Stimulated activated CD4-positive, alpha-beta T cell treated with anti-CD3 and anti-CD28 coated beads, Interleukin-4, amount 100 ng/mL, for 48 hours (primary cell): ENCODE measurements around the gene TRPM3.

Source experiments
- DNase-seq, 2 donors: peaks; one replicate each; pipeline ENCODE4 v3.0.0-alpha.2; 2020; ENCODE audit warnings: low read depth in 2 of 2

The TRPM3 gene

DNA sequence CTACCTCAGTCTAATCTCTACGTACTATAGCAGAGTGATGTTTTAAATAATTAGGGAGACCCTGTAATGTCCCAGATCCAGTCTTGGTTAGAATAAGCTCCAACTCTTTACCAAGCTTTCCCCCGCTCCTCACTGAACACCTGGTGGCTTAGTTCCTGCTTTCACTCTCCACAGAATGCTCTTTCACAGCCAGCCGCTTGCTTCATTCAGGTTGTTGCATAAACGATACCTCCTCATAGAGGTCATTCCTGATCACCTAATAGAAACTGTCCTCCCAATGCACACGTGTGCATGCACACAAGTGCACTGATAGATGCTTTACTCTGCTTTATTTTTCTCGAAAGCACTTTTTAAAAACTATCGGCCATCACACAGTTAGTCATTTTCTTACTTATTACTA is 298.1 kb downstream of the TRPM3 start:
- DNase-seq, result no peak

DNA sequence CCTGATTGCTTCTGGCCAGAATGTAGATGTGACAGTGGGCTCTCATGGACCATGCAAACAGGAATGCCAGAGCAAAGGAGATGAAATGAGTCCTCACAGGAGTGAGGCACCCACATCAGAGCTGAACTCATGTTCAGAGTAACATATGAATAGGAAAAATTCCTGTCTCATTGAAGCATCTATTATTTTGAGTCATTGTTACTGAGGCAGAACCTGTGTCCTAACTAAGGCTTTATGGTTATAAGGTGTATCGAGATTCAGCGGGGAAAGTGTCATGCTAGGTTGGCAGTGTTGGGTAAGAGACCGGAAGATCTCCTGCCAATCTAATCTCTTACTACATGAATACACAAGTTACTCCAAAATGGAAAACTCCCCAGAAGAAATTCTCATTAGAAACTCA is 304.1 kb downstream of the TRPM3 start:
- DNase-seq, result no peak

DNA sequence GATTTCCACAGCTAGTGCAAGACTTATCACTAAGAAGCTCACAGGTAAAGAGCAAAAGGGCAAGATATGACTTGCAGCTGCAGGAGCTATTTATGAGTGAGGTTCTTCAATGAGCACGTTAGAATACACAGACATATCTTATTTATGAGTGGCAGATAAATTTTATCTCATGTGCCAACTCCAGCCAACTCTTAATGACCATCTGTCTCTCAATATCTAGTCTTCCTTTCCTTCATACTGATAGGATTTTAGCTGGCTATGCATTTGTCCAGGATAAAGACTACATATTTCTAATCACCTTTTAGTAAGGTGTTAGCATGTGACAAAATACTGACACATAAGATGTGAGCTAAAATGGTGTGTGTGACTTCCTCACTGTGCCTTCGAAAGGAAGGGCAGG is 304.5 kb downstream of the TRPM3 start:
- DNase-seq, result no peak

DNA sequence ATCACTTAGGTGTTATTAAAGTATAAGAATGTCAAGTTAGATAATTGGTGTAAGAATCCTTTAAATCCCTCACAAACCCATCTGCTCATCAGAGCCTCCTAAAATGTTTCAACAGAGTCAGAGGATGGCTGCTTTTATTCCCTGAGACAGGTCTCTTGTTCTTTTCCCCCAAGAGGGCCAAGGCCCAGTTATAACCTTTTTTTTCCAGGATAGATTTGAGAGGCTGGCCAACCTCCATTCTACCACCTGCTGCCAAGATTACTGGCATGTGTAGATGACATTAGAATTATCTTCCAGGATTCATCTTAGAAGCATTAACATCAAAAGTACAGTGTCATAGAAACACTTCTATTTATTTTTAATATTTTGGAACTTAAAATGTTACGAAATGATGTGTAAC is 305.1 kb downstream of the TRPM3 start:
- no peak for DNase-seq

DNA sequence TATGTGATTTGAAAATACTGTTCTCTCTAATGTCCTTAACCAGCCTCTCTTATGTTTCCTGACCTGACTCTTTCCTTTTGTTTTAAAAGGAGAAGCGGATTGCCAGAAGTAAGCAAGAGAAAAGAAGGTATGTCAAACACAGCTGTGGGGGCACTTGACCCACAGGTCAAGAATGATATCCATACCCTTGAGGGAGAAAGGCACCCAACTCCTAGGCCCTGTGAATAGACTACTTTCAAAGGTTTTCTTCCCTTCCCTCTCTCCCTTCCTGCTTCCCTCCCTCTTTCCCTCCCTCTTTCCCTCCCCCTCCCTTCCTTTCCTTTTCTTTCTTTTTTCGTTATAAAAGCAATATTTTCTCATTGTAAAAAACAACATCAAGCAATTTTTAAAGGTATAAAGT is 306.8 kb downstream of the TRPM3 start:
- DNase-seq, result no peak

DNA sequence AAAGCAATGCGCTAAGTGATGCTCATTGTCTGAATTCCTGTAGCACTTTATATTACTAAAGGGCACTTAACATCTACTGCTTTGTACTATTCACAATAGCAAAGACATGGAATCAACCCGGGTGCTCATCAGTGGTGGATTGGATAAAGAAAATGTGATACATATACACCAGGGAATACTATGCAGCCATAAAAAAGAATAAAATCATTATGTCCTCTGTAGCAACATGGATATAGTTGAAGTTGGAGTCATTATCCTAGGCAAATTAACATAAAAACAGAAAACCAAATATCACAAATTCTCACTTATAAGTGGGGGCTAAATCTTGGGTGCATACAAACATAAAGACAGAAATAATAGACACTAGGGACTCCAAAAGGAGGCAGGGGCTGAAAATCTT is 308.3 kb downstream of the TRPM3 start:
- no peak for DNase-seq

DNA sequence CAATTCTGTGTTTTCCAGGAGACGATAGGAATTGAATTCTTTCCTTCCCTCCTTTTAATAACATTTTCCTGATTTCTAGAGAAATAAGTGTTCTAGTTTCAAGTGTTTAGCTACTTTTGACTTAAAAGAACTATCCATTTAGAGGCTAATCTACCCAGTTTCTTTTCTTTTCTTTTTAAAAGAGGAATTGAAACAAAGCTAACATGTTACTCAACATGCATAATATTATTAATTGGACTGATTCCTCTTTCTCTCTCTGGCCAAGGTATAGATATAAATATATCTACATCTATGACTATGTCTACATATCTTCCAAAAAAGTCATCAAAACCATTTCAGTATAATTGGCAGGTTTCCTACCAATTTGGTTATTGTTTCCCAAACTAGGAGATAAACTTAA is 309.8 kb downstream of the TRPM3 start:
- no peak for DNase-seq

DNA sequence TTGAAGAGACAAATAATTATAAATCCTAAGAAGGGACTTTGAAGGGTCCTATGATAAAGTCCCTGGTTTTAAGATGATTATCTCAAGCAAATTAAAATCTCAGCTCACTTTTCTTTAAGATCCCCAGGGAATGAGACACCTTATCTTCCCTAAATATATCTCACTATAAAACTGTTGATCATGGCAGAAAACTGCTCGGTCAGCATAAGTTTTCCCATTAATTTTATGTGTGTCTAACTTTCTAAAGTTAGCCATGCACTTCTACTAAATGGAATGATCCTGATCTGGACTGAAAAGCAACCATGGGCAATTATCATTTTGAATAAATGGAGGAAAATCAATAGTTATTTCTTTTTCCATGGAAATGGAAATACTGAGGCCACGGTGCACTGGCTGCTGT is 314.5 kb downstream of the TRPM3 start:
- no peak for DNase-seq

DNA sequence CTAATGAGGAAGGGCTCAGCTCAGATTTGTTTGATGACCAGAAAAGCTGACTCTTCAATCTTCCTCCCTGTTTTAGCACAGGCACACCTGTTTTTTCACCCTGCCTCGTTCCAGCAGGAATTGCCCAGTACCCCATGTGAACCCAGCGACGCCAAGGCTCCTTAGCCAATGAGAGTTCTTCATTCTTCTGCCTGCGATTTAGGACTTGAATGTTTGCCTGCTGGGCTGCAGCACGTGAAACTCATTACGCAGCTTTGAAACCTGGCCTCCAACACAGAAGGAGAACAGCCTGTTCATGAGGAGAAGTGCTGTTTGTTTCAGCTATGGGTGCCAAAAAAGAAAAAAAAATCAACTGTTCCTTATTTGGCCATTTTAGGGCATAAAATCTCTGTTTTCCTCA is 315.5 kb downstream of the TRPM3 start:
- no peak for DNase-seq

DNA sequence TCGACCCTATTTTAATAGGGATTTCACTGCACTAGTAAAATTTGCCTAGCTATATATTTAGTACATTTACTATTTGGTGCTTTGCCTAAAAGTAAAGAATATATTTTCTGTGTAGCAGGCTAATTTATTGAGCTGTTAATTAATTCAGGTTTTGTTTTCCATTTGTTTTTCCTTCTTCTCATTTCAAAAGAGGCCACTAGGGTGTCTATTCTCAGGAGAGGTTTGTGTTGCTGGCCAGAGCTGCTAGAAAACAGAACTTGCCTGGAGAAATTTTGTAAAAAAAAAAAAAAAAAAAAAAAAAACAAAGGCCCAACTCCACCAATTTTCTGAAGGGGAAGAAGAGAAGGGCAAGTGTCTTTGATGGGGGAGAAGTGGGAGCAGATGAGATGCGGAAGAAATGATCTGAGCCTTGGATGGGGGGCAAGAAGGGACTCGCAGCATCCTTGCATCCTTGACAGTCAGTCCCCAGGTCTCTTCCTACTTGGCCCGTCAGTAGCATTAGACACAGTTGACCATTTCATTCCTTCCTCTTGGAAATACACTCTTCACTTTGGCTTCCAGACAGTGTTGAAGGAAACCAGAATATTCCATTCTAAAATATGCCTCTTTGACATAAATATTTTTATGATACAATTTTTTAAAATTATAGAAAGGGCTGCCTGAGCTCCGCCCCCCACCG is 318.5 kb downstream of the TRPM3 start:
- DNase-seq, result no peak

DNA sequence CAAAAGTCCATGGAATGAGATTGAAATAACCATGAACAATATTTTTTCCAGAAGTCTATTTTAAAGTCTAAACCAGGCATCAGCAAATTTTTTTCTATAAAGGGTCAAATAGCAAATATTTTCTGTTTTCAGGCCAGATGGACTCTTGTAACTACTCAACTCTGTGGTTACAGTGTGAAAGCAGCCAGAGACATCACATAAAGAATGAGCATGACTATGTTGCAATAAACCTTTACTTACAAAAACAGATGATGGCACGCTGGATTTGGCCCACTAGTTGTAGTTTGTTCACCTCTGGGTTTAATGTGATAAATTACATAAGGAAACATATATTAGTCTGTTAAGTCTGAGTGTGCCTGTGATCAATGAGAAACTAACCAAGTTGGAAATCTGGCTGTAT is 319.2 kb downstream of the TRPM3 start:
- no peak for DNase-seq

DNA sequence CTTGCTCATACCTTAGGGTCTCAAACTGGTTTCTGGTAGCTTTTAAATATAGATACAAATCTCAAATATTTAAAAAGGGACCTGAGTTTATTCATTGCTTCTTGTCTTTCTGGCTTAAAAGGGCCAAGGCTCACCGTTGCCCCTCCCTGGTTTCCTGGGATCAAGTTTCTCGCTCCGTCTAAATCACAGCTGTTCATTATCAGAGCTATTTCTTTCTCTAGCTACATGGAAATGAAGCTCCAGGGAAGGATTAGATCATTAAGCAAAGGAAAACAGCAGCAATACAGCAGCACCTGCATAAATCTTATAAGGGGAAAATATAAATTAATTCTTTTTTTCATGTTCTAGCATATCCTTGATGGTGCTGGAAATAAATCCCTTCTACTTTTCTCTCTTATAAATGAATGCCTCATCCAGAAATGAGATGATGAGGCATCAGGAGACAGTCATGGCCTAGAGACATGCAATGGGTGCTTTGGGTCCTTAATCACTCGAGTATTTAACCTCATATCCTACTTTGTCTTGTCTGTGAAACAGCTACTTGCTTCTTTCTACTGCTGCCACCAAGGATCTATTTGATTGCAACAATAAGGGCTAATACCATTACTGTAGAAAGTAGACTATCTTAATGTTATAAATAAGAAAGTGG is 320.1 kb downstream of the TRPM3 start:
- DNase-seq, result no peak

DNA sequence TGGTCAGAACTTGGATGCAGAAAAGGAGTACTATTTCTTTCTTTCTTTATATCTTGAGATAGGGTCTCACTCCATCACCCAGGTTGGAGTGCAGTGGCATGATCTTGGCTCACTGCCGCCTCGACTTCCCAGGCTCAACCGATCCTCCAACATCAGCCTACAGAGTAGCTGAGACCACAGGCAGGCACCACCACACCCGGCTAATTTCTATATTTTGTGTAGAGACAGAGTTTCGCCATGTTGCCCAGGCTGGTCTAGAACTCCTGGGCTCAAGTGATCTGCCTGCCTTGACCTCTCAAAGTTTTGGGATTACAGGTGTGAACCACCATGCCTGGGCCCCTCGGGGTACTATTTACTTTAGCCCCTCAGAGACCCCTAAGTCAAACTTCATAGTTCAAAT is 323.4 kb downstream of the TRPM3 start:
- DNase-seq, result no peak

DNA sequence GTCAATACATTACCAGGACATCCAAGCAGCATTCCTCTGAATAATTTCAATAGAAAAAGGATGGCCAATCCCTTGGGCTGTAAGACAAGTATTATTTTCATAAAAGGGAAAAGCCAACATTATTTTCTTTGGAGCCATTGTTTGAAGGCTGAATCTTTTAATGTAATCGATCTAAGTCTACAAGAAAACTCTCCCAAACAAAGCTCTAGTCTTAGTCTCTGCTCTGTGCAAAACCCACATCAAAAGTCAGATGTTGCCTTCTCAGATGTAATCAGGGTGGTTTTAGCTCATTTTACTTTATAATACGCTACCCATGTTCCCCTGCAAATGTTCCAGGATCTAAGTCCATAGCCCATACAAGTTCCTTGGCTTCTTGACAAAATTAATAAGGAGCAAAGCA is 325.6 kb downstream of the TRPM3 start:
- no peak for DNase-seq

DNA sequence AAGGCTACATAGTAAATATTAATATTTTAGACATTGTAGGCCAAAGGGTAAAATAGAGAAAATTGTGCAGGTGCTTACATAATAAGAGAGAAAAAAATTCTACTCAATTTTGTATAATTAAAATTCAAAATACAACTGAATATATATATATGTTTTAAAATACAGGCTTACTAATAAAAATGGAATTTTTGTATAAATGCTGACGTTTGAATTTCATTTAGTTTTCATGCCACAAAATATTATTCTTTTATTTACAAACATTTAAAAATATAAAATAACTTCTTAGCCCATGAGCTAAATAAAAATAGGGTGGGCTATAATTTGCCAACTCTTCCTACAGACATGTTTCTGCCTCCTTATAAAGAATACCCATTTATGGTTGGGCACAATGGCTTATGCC is 328.6 kb downstream of the TRPM3 start:
- DNase-seq, result no peak

DNA sequence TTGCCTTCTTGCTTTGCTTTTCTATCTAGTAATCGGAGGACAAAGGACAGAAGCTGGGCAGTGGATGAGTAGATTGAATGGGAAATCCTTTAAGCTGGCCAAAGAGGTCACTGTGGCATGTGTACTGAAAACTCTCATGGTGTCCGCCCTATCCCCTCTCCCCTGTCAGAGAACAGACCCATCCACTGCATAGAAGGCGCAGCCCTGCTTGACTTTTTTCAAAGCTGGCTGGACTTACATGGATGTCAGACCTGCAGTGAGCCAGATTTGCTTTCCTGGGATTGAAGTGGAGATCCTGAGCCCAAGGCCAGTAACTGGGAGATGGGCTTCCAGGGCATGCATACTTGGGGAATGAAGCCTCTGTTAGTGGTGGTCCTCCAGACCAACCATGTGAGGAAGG is 329.5 kb downstream of the TRPM3 start:
- no peak for DNase-seq

DNA sequence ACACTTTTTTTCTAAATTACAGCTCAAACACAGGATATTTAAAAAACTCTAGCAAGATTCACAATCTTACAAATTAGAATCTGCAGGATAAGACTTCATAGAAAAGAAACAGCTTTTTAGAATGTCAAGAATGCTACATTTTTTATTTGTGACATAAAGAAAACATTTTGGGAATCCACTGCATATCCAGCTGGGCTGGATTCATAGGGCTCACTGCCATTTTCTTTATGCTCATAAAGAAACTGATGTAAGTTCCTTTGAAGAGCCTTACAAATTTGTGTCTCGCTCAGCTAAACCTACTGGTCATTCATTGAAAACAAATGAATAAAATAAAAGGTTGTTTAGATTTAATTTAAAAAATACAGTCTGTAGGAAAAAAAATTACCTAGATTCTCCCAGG is 332.3 kb downstream of the TRPM3 start:
- DNase-seq, result no peak

DNA sequence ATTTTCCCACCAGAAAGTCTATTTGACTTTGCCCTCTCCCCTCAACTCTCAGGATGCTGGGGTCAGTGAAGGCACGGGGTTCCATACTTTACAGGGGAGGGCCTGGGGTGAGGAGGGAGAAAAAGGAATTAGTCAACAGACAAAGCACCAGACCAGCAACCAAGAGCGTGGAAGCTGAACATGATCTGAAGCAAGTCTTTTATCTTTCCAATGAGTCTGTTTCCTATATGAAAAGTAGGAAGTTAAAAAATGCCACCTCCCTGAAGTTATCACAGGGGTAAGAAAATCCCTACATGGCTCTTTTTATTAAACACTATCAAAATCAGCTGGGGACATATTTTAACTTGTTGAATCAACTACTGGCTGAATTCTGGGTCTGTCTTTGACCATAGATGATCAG is 337.0 kb downstream of the TRPM3 start:
- no peak for DNase-seq

DNA sequence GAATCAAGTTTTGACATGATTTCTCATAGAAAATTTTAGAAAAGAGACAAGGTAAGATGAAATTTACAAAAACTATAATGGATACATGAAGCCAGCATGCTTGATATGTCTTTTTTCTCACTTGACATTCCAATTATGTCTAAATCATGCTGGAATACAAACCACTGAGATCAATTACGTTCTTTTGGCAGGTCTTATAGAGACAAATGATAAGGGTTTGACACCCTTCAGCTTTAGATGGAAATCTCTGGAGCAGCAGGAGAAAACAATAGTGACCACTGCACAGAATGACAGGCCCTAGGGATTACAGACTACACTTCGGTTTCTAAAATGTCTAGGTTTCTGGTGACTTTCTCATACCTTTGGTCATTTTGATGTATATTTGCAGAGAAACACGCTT is 342.9 kb downstream of the TRPM3 start:
- DNase-seq, result no peak

DNA sequence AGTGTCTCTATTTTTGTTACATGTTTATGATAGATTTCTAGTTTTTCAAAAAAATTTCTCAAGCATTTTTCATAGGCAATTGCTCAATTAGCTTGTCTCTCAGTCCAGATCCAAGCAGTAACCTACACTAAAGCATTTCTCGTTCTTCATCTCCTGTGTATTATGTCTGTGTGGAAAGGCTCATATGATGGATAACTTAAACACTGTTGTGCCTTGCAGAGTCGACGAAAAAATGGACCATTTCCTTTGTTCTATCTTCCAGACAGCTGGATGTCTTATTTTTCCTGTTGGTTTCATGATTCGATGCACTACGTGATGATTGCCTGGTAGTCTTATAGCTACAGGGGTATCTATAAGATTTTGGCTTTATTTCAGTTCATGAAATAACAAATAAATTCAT is 347.8 kb downstream of the TRPM3 start:
- no peak for DNase-seq

DNA sequence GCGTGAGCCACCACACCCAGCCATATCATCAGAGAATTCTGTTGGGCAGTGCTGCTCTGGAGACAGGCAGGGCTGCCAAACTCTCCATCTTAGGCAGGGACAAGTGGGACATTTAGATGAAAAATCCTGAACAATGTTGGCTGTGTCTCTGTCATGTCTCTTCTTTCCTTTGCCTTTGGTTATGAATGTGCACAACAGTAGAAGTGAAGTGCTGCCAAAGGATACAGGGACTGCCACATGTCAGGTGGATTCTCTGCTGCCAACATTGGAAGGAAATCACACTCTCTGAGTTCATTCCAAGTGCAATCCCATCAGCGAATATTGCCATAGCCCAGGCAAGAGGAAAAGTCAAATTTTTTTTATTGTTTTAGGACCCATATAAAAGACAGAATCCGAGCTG is 348.8 kb downstream of the TRPM3 start:
- DNase-seq, result no peak

DNA sequence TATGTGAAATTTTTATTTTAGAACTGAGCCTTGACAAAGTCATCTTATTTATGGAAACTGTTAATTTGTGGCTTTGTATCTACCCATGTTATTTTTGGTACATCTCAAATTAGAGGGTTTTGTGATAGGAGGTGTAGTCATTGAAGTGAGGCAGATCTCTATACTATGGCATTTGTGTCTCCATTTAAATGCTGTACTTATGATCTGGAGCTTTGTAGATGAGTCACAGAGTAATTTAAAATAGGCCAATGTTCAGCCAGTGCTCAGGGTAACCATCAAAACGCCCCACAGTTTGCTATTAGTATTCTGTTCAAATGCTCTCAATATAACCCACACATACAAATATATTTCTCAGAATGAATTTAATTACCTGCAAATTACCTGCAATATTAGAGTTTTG is 355.5 kb downstream of the TRPM3 start:
- no peak for DNase-seq

DNA sequence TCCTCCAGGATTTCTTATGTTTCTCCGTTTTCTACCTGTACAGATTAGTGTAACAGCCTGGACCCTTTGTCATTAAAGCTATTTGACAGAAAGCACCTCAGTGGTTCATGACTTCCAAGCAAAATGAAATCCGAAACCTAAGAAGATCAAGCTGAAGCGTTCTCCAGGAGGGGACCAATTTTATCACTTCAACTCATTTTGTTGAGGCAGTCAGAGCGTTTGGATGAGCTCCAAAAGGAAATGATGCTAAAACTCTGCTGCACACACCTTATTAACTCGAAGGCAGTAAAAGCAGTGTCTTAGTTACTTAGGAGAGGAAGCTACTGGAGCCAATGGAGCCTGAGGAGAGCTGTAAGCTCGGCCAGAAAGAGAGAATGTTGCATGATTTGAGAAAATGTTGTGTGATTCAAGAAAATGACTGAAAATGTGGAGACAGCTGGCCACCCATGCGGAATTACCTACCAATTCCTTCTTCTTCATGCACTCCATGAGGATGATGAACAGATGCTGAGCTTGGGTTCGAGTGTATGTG is 360.2 kb downstream of the TRPM3 start:
- no peak for DNase-seq

DNA sequence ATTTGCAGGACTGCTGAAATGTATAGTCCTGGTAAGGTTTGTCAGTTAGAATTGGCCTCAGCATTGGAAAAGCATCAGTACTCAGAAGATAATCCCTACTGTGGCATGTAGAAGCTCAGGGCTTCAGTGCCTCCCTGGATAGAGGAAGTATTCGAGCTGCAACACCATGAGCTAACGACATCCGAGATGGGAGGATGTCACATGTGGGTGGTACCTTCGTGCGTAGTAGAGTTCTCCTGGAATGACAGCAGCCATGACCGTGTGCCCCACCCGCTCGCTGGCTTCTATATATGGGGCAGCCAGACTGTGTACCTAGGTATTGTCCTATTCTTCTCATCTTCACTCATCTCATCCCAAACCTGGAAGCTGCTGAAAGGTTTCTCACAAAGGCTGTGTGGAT is 361.2 kb downstream of the TRPM3 start:
- no peak for DNase-seq
